Endothelial cell of umbilical vein (primary cell): Measurements from ENCODE around the gene SSX2IP. TPM values are rescaled to one million over a fixed set of nuclear protein-coding genes. Genes with fewer than 3 reads are reported as not detected.

Source experiments
- BruUV-seq: library from RNA; stranded (reverse); fragments of 400-500 nt; replicated peaks from 2 replicates; lab custom pipeline; 2021; lab: Mats Ljungman, UMichigan
- CTCF ChIA-PET: fragments of 300-600, 350-600 bp; sonication (Branson Sonifier 250); formaldehyde crosslinking; loops from one replicate; lab custom pipeline; 2021; ENCODE audit warnings: antibody characterized with exemption, inconsistent platforms; lab: Charles Lee
- POLR2A ChIA-PET: fragments of 300-600, 350-600 bp; sonication (Branson Sonifier 250); formaldehyde crosslinking; loops from one replicate; lab custom pipeline; 2021; ENCODE audit warnings: antibody characterized with exemption, inconsistent platforms; lab: Charles Lee
- DNase-seq: peaks from one replicate; pipeline ENCODE4 v3.0.0-alpha.2; 2011; ENCODE audit warnings: low read depth, low spot score
- FAIRE-seq: peaks from 2 replicates; lab custom pipeline; 2011; peaks lifted over from hg19 to GRCh38; lab: Jason Lieb, UNC
- H2AFZ ChIP-seq: 2 replicates; pipeline ENCODE4 v1.6.0; 2012; ENCODE audit warnings: low read depth, low read length, control low read depth, inconsistent platforms
- H3K27ac ChIP-seq: 2 replicates; pipeline ENCODE4 v1.5.1; 2011; ENCODE audit warnings: low read depth, mild to moderate bottlenecking, control low read depth, low read length, moderate library complexity; ENCODE audit not compliant: insufficient read depth
- H3K27me3 ChIP-seq, 2 experiments: 2 replicates each; pipeline versions ENCODE4 v1.6.0 to v1.6.1; 2011; ENCODE audit warnings: low read length in 2 of 2, mixed read lengths in 1 of 2; ENCODE audit not compliant: control insufficient read depth in 2 of 2, insufficient read depth in 2 of 2
- H3K36me3 ChIP-seq, 2 experiments: 2 replicates in 1 of 2; 3 replicates in 1 of 2; pipeline ENCODE4 v1.5.1; 2011; ENCODE audit warnings: low read length in 2 of 2, mild to moderate bottlenecking in 1 of 2, moderate library complexity in 1 of 2; ENCODE audit not compliant: control insufficient read depth in 2 of 2, insufficient read depth in 2 of 2; ENCODE audit errors: extremely low read depth in 1 of 2
- H3K4me1 ChIP-seq: 3 replicates; pipeline ENCODE4 v1.5.1; 2011; ENCODE audit warnings: mild to moderate bottlenecking, low read length; ENCODE audit not compliant: control insufficient read depth, insufficient read depth; ENCODE audit errors: extremely low read depth
- H3K4me2 ChIP-seq: 2 replicates; pipeline ENCODE4 v1.6.1; 2011; ENCODE audit warnings: low read length, control low read depth, mixed read lengths; ENCODE audit not compliant: insufficient read depth
- H3K4me3 ChIP-seq, 3 experiments: fragments of 200-600 bp in 1 of 3; sonication (generic), shearing (Covaris generic) in 1 of 3; replicated peaks in 1 of 3; 2 replicates each; pipeline ENCODE4 v1.5.1; 2011 to 2016; ENCODE audit warnings: control low read depth in 3 of 3, low read length in 3 of 3, mild to moderate bottlenecking in 2 of 3, inconsistent platforms in 1 of 3, low read depth in 1 of 3, moderate library complexity in 1 of 3; ENCODE audit not compliant: insufficient read depth in 1 of 3
- H3K79me2 ChIP-seq: 2 replicates; pipeline ENCODE4 v1.6.0; 2012; ENCODE audit warnings: low read length, inconsistent platforms; ENCODE audit not compliant: control insufficient read depth, insufficient read depth
- H3K9ac ChIP-seq: replicated peaks from 2 replicates; pipeline ENCODE3; 2011; ENCODE audit warnings: low read length, control low read depth; ENCODE audit not compliant: insufficient read depth; ENCODE audit errors: extremely low read depth
- H3K9me1 ChIP-seq: replicated peaks from 3 replicates; pipeline ENCODE4 v1.6.0; 2011; ENCODE audit warnings: mild to moderate bottlenecking, low read length; ENCODE audit not compliant: control insufficient read depth, insufficient read depth; ENCODE audit errors: extremely low read depth
- H3K9me3 ChIP-seq: replicated peaks from 2 replicates; pipeline ENCODE4 v1.5.1; 2012; ENCODE audit warnings: low read length, inconsistent platforms; ENCODE audit not compliant: control insufficient read depth, insufficient read depth
- H4K20me1 ChIP-seq: replicated peaks from 2 replicates; pipeline ENCODE3; 2011; ENCODE audit warnings: mild to moderate bottlenecking, low read length; ENCODE audit not compliant: control insufficient read depth, insufficient read depth; ENCODE audit errors: extremely low read depth
- CTCF ChIP-seq, 2 donors: IDR thresholded peaks; 1 replicate in 1 of 2; 2 replicates in 1 of 2; pipeline ENCODE4 v1.5.1; 2011; ENCODE audit warnings: low read length in 2 of 2, mild to moderate bottlenecking in 2 of 2, moderate library complexity in 2 of 2, control low read depth in 1 of 2, inconsistent platforms in 1 of 2, low read depth in 1 of 2; ENCODE audit not compliant: insufficient read depth in 1 of 2; ENCODE audit errors: extremely low read depth in 1 of 2
- EZH2 ChIP-seq: IDR thresholded peaks from 2 replicates; pipeline ENCODE4 v1.6.1; 2012; ENCODE audit warnings: borderline replicate concordance, low read depth, mild to moderate bottlenecking, moderate library complexity, low read length, inconsistent platforms; ENCODE audit not compliant: severe bottlenecking
- FOS ChIP-seq: IDR thresholded peaks from 2 replicates; pipeline ENCODE4 v1.6.1; 2011; ENCODE audit warnings: mild to moderate bottlenecking, low read length, moderate library complexity, borderline replicate concordance; ENCODE audit not compliant: insufficient read depth
- GATA2 ChIP-seq: IDR thresholded peaks from 2 replicates; pipeline ENCODE4 v1.7.0; 2011; ENCODE audit warnings: low read depth, mild to moderate bottlenecking, moderate library complexity, mixed read lengths, low read length; ENCODE audit not compliant: insufficient read length, insufficient read depth
- JUN ChIP-seq: IDR thresholded peaks from 2 replicates; pipeline ENCODE4 v1.6.1; 2011; ENCODE audit warnings: borderline replicate concordance, low read depth; ENCODE audit not compliant: insufficient read length, insufficient read depth
- MYC ChIP-seq: IDR thresholded peaks from one replicate; pipeline ENCODE4 v1.6.1; 2011; ENCODE audit warnings: mild to moderate bottlenecking, low read depth, low read length
- POLR2A ChIP-seq: IDR thresholded peaks from 2 replicates; pipeline ENCODE4 v1.6.1; 2012; ENCODE audit warnings: low read depth, mild to moderate bottlenecking, control low read depth, low read length
- POLR2AphosphoS5 ChIP-seq: IDR thresholded peaks from 2 replicates; pipeline ENCODE4 v1.6.1; 2012; ENCODE audit warnings: low read depth, mild to moderate bottlenecking, control low read depth, low read length, moderate library complexity; ENCODE audit not compliant: insufficient read depth
- dilution Hi-C: fragments of 300-500 bp; cut with MboI; formaldehyde crosslinking; loops from one replicate; pipeline ENCODE4 v1.15.0; 2019; ENCODE audit warnings: low sequenced_read_pairs; ENCODE audit not compliant: extremely low pct_ligation_motif_present
- intact Hi-C: fragments of 100-400 bp; cut with micrococcal nuclease; formaldehyde crosslinking; loops from one replicate; pipeline ENCODE4 v1.10.0; 2022
- polyA plus RNA-seq, 4 experiments: library from polyadenylated mRNA; depleted of rRNA in 3 of 4; stranded (reverse) in 3 of 4; unstranded in 1 of 4; fragments of >200 nt; gene quantifications; 2 replicates each; pipeline versions ENCODE4 v1.2.1 to v1.2.3, GENCODE V29; 2011 to 2012; ENCODE audit warnings: missing spikeins in 1 of 4
- total RNA-seq: library from RNA; stranded (reverse); gene quantifications from 2 replicates; pipeline ENCODE4 v1.2.3, GENCODE V29; 2021
- TF ChIP-seq, protein P1 (sequence below): IDR thresholded peaks from 2 replicates; pipeline ENCODE4 v1.6.1; 2011; ENCODE audit not compliant: insufficient read depth, insufficient read length

SSX2IP gene
- total and polyA plus RNA-seq, 2 donors (not counting 3 experiments of a cell fraction or from before 2014, with no cell fraction given): 0.77 to 8.4 TPM

GRCh38 chr1:84624876-84625275 is 65.4 kb downstream of the SSX2IP start:
- no peak overlapping the region for H3K9ac ChIP-seq
- H3K4me3 ChIP-seq: no peak overlapping the region
- CTCF ChIA-PET: interaction anchor here (1.2 to 2.5 kb wide), 4 partner anchors 8 to 187 kb away, joined by 3 to 8 read pairs (median 4); no protein-coding TSS in a partner anchor
- peaks cover 6% of the 10 kb centered on the region for H3K4me1 ChIP-seq
- no peak overlapping the region for H3K4me2 ChIP-seq
- H3K9me1 ChIP-seq: no peaks in the 10 kb centered on the region
- FAIRE-seq (no peak), DNase-seq (no peak)
- H4K20me1 ChIP-seq: no peaks in the 10 kb centered on the region
- intact Hi-C loops (loop anchor here (5.0 kb wide), 3 partner anchors 312 to 693 kb away; no protein-coding TSS in a partner anchor), dilution Hi-C loops (loop anchor here (25.0 kb wide), 1 partner anchor 188 kb away; no protein-coding TSS in a partner anchor)
- BruUV-seq: no TSS peak
- H3K9me3 ChIP-seq: no peaks in the 10 kb centered on the region
- H3K27ac ChIP-seq: no peak overlapping the region
- no peaks in the 10 kb centered on the region for H3K27me3 ChIP-seq
- POLR2A ChIA-PET: no interaction called here
- TF ChIP-seq JUN (no peak), POLR2AphosphoS5 (no peak), FOS (no peak), GATA2 (no peak), CTCF (IDR thresholded peaks at IDR 0.05; ENCODE audit: extremely low read depth in 1 of 2, insufficient read depth in 1 of 2, low read depth in 1 of 2, low read length in 2 of 2) (no peak), MYC (no peak), EZH2 (no peak), POLR2A (no peak)
- TF ChIP-seq, protein P1, sequence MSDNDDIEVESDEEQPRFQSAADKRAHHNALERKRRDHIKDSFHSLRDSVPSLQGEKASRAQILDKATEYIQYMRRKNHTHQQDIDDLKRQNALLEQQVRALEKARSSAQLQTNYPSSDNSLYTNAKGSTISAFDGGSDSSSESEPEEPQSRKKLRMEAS: no peak
- no peak overlapping the region for H2AFZ ChIP-seq
- H3K79me2 ChIP-seq: no peaks in the 10 kb centered on the region
- H3K36me3 ChIP-seq: no peaks in the 10 kb centered on the region
